Activated naive CD8-positive, alpha-beta T cell treated with anti-CD3 and anti-CD28 coated beads, Interleukin-2, amount 50 U/mL, for 16 hours (primary cell): ENCODE measurements around the gene RASL10B.

ENCODE experiments used
- DNase-seq: peaks from one replicate; pipeline ENCODE4 v3.0.0-alpha.2; 2020; ENCODE audit warnings: low read depth, low spot score

The RASL10B gene

DNA sequence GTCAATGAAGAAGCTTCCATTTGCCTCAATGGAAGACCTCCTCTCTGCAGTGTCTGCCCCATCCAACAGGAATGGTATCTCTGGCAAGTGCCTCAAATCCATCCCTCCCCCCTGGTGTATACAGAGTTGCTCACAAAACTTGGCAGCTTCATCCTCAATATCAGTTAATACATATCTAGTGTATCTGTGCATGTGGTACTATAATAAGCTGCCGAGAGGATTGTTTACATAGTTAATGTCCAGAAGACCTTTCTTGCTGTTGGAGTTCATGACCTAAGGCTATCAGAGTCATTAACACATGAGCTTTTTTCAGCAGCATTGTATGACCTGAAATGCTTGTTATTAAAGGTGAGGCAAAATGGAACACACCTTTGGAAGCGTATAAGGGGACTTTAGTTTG, 14.0 kb upstream of the RASL10B start:
- no peak for DNase-seq

DNA sequence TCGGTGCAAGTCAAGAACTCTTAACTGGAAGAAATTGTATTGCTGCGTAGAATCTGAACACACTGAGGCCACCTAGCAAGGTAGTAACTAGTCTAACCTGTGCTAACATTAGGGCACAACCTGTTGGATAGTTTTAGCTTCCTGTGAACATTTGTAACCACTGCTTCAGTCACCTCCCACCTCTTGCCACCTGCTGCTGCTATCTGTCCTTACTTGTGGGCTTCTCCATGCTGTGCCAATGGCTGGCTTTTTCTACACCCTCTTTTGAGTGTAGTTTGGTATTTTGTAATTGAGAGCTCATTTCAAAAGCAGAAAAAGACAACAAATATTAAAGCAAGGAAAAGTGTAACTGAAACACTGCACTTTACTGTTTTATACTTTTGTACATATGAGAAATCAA, 7.7 kb upstream of the RASL10B start:
- no peak for DNase-seq

DNA sequence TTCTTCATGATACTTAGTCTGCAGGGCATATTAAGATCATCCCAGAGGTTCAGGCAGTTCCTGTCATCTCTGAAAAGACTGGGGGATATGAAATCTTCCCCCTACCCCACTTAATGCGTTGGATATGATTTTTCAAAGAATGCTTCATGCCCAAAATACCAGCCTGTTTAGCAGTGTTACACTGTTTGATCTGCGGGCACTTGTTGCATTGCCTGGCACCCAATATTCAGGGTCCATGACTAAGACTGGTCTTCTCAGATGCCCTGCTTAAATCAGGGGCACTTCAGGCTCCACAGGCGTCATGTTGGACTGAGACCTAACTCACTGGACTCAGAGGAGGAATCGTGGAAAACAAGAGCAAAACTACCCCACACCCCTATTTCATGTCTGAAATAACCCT, 6.4 kb upstream of the RASL10B start:
- no peak for DNase-seq

DNA sequence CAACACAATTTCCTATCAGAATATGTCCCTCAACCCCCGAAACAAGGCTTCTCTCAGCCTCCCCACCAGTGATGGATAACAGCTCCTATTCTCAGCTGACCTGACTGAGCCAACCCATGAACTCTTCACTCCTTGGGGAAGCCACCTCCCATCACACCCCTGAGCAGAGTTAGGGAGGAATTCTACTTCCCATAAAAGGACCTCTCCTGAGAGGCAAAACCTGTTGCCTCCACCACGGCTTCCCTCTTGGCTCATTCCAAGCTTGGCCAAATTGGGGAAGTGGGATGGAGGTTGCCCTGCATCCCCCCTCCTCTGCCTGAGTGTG, 5.7 kb upstream of the RASL10B start:
- DNase-seq, result no peak

DNA sequence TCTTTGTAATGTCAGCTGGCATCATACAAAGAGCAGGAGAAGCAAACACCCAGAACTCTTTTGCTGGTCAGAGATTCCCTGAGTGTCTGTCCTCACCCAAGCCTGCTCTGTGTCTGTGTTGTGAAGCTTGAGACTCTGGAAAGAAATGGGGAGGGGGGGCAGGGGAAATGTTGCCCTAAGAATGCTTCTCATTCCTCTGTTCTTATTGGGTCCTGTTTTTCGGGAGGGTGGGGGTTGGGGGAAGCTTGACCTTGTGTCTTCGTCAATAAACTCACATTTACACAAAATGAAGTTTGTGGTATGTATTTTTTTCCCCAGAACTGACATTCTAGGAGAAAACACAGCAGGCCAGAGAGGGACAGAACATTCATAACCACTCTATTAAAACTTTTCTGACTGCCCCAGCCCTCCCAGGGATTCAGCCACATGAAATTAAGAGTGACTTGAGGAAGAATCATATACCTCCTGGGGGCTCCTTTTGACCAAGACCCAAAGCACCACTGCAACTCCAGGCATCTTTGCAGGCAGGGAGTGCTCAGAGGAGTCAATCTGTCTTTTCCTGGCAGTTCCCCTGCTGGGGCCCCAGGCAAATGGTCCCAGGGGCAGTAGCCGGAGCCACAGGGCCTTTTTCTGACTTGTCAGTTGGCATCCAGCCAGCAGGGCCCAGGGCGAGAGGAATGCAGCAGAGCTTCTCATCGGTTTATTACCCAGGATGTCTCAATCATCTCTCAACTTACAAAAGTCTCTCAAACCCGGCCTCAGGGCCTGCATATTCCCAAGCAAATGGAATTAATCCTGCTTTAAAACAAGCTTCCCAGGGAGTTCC, 5.1 kb upstream of the RASL10B start:
- DNase-seq, result no peak

DNA sequence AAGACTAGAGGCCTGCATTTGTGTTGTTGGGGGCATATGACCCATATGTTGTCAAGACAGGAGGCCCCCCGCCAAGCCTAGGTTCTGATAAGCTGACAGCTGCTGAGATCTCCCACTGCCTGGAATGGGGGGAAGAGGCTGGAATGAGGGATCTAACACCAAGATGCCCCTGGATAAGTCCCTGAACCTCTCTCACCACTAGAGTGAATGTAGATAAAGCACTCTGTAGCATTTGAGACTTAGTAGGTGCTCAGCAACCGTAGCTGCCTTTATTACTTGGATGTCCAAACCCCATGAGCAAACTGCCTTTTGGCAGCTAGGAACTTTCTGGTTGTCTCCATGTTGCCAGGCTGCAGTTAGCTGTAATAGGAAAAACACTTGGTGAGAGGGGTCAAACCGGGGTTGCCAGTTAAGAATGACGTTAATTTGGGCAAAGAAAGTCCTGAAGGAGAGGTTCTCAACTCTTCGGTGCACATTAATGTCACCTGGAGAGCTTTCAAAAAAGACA, 4.4 kb upstream of the RASL10B start:
- no peak for DNase-seq

DNA sequence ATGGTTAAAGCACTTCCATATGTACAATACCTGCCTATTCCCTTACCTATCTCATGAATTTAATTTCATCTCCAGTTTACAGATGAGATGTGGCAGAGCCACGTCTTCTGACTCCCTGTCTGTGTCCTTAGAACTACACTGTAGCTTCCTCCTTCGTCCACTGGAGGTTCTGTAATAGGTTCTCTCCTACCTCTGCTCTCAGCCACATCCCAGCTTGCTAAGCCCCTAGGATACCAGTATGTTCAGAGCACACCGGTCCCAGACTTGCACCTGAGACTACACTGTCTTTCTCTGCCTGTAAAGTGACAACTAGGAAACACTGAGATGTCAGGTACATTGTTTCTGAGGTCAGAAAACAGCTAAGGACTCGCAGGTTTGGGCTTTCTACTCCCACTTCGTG, 3.8 kb upstream of the RASL10B start:
- no peak for DNase-seq

DNA sequence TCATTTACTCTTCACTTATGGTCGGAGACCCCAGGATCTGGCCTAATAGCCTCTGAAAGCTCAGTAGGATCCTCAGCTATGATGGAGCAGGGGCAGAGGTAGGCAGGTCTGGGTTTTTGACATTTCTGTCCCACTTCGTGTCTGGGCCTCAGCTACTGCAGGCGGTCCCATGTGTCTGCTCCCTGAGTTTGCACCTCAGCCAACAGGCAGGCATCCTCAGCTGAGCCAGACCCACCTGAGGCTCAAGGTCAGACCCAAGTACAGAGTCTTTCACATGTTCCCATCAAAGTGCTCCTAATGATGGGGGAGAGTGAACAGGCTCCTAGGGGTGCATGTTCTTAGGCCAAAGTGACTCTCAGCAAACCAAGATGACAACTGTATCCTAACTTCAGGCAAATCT, 2.9 kb upstream of the RASL10B start:
- DNase-seq, result no peak

DNA sequence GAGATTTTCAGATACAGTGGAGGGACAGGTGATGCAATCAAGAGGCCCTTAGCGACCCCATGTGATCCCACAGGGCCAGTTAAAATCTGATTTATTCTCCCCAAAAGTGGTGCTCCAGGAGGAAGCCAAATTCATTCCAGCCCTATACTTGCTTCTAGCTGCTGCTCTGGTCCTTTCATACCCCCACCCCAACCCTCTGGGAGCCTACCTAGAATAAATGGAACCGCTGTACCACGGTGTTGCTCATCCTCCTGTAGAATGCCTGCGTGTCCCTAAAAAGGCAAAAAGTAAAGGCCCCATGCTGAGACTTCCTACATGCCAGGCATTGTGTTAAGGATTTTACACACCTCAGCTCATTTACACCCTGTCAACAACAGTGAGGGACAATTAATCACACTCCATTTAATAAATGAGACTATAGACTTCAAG, 2.0 kb upstream of the RASL10B start:
- no peak for DNase-seq

DNA sequence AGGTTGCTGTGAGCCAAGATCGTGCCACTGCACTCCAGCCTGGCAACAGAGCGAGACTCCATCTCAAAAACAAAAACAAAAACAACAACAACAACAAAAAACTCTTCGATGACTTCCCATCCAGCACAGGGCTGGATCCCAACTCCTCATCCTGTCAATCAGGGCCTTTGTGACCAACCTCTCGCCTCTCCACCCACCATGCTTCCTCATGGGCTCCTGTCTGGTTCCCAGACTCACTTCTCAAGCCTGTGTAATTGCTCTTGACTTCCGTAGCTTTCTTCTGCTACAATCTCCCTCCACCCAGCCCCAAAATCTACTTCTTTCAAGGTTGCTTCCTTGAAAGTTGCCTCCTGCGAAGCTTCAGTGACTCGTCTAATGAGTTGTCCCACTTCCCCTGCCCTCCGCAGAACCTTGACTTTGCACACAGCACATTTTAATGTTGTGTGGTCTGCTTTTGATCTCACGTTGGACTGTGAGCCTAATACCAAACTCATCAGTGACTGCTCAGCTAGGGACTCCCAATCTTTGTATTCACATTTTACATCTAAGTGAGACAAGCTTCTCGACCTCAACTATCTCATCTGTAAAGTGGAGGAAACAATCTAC, 936 bp upstream of the RASL10B start:
- no peak for DNase-seq

DNA sequence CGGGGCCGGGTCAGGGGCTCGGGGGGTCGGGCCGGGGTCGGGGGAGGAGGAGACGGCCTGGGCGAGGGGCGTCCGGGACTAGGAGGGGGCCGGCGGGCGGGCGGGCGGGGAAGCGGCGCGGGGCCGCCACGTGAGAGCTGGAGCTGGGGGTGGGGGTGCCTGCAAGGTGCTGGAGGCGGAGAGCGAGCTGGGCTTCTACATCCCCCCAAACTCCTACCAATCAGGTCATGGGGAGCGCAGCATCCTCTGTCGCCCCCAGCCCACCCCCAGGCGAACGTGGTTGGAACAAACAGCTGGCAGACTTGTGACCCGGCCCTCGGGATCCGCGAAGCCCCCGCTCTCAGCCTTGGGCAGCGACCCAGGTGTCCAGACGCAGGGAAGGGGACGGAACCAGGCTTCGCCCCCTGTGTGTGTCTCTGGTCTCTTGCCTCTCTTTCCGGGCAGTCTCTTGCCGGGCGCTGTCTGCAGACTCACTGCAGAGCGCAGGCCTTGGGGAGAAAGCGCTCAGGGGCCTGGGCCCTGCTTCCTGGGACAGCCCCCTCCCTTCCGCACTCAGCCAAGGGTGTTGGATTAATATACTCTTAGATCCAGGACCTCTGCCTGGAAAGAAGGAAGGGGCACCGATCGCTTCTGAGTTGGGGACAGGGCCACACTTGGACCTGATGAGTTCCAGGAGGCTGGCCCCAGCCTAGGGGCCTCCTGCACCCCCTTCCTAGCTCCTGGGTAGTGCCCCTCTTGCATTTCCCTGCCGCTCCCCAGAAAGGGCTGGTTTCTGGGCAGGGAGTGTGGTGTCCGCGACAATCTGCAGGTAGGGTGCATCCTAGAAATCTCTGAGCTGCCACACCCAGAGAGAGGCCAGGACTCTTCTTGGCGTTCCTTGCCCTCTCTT, 722 bp downstream of the RASL10B start:
- DNase-seq, result no peak

DNA sequence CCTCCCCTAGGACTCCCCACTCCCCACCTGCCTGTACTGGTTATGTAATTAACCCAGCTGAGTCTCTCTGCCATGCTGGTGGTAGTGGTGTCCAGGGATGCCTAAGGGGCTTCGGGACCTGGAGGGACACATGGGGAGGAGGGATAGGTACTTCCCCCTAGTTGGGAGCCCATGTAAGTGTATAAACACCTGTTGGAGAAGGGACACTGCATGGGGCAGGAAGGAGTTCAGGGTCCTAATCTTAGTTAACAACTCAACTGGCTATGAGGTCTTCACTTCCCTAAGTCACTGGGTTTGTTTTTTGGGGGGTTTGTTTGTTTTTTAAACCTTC, 1.3 kb downstream of the RASL10B start:
- no peak for DNase-seq

DNA sequence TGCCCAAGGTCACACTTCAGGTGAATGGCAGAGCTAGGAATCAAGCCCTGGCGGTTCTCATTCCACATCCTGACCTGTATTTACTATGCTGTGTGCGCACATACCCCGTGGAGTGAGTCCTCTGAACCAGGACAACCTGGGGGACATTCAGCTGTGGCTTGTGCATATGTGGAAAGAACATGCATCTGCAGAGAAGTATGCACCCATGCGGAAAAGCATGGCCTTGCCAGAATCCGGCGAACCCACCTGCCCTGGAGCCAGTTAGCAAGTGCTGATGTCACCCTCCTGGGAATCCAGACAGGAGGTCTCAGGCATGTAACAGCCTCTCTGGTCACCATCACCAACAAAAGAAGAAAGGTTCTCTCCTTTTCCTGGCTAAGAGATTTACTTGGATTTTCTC, 1.9 kb downstream of the RASL10B start:
- no peak for DNase-seq

DNA sequence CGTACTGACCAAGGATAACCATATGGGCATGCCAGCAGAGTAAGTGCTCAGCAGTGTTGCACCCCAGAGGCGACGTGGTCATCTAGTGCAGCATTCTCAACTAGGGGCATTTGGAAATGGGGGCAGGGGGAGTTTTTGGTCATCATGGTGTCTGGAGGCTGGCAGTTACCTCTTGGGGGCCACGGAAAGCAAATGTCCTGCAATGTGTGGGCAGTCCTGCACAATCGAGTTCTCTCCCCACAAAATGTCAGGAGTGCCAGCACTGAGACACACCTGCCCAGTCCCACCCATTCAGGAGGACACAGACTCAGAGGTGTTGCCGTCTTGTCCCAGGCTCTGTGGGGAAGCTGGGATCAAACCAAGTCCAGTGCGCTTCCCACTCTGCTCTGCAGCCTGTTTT, 3.0 kb downstream of the RASL10B start:
- no peak for DNase-seq

DNA sequence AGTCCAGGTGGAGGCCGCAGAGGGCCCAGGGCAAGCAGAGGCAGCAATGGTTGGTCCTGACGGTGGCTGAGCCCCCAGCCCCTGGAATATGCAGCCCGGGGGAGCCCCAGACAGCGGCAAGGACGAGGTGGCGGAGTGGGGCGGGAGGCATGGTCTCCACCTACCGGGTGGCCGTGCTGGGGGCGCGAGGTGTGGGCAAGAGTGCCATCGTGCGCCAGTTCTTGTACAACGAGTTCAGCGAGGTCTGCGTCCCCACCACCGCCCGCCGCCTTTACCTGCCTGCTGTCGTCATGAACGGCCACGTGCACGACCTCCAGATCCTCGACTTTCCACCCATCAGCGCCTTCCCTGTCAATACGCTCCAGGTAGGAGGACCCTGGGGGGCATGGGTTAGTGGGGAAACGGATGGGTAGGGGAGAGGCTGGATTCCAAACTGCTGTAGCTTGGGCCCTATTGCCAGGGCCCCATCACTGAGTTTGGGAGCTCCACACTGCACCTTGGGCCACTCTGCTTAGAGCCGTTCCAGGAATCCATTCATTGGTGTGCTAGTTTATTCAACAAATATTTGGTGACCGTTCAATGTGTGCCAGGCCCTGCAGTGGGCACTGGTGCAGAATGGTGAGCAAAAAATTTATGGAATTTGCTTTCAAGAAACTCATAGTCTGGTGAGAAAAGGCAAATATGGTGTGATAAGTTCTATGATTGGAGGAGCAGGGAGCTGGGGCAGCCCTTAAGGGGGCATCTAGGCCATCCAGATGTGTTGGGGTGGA, 3.8 kb downstream of the RASL10B start:
- DNase-seq, result no peak

DNA sequence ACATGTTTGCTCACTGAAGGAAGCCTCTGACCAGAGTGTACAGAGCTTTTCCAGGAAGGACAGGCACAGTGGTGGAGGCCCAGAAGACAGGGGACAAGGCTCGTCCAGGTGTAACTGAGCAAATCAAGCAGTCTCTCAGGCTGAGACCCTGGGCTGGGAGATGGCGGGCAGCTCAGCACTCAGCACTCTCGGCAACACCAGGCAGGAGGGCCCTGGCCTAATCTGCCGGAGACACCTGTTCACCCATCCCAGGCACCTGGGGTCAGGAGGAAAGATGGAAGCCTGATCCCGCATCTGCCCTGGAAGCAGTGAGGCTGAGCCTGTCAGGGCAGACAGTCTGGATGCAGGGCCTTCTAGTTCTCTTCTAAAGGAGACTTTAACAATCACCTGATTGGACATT, 4.8 kb downstream of the RASL10B start:
- no peak for DNase-seq

DNA sequence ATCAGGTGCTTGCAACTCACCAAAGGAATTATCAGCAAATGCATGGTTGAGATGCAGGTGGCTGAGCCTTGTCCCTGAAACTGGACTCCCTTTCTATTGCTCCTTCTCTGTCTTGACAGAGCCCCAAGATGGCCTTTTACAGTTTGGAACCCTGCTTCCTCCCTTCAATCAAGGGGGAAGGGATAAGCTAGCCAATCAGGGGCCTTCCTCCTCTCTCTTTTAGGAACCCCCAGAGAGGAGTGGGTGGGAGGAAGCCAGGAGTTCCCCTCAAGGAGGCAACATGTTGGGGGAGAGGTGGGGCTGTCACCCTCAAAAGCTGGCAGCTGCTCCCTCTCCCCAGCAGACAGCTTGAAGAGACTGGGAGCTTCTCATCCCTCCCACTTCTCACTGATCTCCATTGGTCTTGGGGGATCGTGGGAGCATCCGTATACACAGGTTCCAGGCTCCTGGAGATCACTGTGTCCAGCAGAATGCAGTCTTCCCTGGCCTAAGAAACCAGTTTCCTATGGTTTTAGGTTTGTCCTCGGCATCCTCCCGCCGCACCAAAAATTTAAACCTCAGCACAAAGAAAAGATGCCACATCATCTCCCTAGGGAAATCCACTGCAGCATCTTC, 7.2 kb downstream of the RASL10B start:
- DNase-seq, result no peak

DNA sequence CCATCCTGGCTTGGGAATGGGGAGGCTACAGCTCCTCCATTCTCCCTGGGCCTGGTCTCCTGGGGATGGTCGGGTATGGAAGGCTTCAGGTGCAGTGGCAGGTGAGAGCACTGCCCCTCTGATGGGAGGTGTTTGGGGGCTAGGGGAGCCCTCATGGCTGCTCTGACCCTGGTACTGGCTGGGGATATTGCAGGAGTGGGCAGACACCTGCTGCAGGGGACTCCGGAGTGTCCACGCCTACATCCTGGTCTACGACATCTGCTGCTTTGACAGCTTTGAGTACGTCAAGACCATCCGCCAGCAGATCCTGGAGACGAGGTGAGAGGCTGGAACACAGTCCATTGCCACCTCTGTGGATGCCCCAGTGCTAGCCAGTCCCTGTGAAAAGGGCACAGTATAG, 8.8 kb downstream of the RASL10B start:
- no peak for DNase-seq

DNA sequence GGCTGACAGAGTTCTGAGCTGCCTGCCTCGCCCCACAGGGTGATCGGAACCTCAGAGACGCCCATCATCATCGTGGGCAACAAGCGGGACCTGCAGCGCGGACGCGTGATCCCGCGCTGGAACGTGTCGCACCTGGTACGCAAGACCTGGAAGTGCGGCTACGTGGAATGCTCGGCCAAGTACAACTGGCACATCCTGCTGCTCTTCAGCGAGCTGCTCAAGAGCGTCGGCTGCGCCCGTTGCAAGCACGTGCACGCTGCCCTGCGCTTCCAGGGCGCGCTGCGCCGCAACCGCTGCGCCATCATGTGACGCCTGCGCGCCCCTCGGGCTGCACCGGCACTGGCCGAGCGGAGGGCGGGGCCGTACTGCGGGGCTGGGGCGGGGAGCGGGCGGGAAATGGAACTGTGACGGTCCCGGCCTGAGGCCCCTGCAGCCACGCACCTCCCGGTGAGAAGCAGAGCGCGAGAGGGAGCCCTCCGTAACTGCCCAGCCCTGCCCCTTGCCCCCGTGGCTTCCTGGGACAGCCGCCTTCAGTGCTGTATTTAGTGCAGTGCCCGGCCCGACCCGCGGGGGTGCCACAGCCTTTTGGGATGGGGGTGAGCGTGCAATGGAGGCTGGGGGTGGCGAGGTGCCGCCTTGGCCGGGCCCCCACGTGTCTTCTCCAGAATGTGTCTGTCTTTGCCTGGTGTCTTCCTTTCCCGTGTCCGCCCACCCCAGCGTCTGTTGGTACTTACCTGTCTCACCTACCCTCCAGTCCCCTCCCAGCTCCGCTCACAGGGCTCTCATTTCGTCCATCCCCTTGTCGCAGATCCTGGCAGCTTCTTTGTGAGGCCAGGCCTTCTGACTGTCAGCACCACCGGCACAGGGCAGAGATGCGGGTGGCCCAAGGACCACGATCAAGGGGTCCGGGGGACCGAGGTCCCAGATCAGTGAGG, 9.8 kb downstream of the RASL10B start:
- DNase-seq, result no peak

DNA sequence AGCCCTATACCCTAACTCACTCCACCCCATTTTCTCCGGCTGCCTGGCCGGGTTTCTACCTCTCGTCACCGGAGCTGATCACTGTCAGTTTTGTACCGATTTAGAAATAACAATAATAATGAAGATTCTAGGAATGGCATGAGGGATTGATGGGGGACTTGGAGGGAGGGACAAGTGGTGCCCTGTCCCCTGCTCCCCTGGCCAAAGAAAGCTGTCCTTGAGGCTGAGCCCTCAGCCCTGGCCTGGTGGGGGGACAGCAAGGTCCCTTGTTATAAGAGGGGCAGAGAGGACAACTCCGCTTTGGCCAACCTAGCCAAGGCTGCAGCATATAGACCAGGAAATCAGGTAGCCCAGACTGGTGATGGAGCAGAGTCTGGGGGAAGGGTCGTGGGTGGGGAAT, 11.1 kb downstream of the RASL10B start:
- no peak for DNase-seq
